Neural cell (in vitro differentiated cells): Measurements from ENCODE around the gene TMED6.
"Not testable (repeated sequence)": the region's sequence is repeated elsewhere in the genome, so short reads cannot be mapped to it uniquely, and the experiment has no call there.

Source experiments
- EP300 ChIP-seq: fragments of 450-650 bp; conservative IDR thresholded peaks from 2 replicates; pipeline ENCODE4 v1.6.1; 2014; ENCODE audit warnings: antibody characterized with exemption, mild to moderate bottlenecking, moderate library complexity; ENCODE audit not compliant: poor library complexity, severe bottlenecking
- EZH2 ChIP-seq: fragments of 200-600, 300-800 bp; shearing (Covaris generic), sonication (generic); IDR thresholded peaks from 2 replicates; pipeline ENCODE4 v1.6.1; 2014; ENCODE audit warnings: antibody characterized with exemption, low read length, borderline replicate concordance, mild to moderate bottlenecking; ENCODE audit not compliant: insufficient read depth, poor library complexity, severe bottlenecking
- POLR2AphosphoS5 ChIP-seq: IDR thresholded peaks from 2 replicates; pipeline ENCODE4 v1.6.1; 2012
- REST ChIP-seq: IDR thresholded peaks from 2 replicates; pipeline ENCODE4 v1.6.1; 2012; ENCODE audit warnings: borderline replicate concordance
- SMC3 ChIP-seq: fragments of 450-650 bp; conservative IDR thresholded peaks from 2 replicates; pipeline ENCODE4 v1.6.1; 2014; ENCODE audit warnings: antibody characterized with exemption, mild to moderate bottlenecking, moderate library complexity; ENCODE audit not compliant: poor library complexity
- TAF1 ChIP-seq: IDR thresholded peaks from 2 replicates; pipeline ENCODE4 v1.6.1; 2012; ENCODE audit warnings: low read depth
- TF ChIP-seq, protein P1 (sequence below): fragments of 450-650 bp; IDR thresholded peaks from 2 replicates; pipeline ENCODE4 v1.5.1; 2014; ENCODE audit warnings: antibody characterized with exemption, mild to moderate bottlenecking, moderate library complexity; ENCODE audit not compliant: poor library complexity, severe bottlenecking

GRCh38 chr16:69360070-69360469 lies 8.5 kb upstream of the TMED6 start:
- TF ChIP-seq, protein P1, sequence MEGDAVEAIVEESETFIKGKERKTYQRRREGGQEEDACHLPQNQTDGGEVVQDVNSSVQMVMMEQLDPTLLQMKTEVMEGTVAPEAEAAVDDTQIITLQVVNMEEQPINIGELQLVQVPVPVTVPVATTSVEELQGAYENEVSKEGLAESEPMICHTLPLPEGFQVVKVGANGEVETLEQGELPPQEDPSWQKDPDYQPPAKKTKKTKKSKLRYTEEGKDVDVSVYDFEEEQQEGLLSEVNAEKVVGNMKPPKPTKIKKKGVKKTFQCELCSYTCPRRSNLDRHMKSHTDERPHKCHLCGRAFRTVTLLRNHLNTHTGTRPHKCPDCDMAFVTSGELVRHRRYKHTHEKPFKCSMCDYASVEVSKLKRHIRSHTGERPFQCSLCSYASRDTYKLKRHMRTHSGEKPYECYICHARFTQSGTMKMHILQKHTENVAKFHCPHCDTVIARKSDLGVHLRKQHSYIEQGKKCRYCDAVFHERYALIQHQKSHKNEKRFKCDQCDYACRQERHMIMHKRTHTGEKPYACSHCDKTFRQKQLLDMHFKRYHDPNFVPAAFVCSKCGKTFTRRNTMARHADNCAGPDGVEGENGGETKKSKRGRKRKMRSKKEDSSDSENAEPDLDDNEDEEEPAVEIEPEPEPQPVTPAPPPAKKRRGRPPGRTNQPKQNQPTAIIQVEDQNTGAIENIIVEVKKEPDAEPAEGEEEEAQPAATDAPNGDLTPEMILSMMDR, result not testable (repeated sequence)
- TF ChIP-seq SMC3, REST, EP300, TAF1, EZH2, POLR2AphosphoS5: not testable (repeated sequence)
